GM18526 (cell line): ENCODE measurements around the gene SPANXN5.
"Not testable (repeated sequence)": the region's sequence is repeated elsewhere in the genome, so short reads cannot be mapped to it uniquely, and the experiment has no call there.

Source experiments
- POLR2A ChIP-seq: IDR thresholded peaks from 3 replicates; pipeline ENCODE4 v1.6.1; 2011; ENCODE audit not compliant: insufficient read length; ENCODE audit errors: extremely low read depth

The SPANXN5 gene

GRCh38 chrX:52797327-52797726 is at the start of gene SPANXN5:
SPANXN5 (minus strand) TSS chrX:52797427; CDS start chrX:52797348, 79 bp downstream.
- not testable (repeated sequence) for TF ChIP-seq POLR2A

GRCh38 chrX:52839137-52839536 is 41.9 kb upstream of the SPANXN5 start:
- TF ChIP-seq POLR2A: no peak

GRCh38 chrX:52830551-52830950 is 33.3 kb upstream of the SPANXN5 start:
- TF ChIP-seq POLR2A: no peak

GRCh38 chrX:52824608-52825007 is 27.4 kb upstream of the SPANXN5 start:
- no peak for TF ChIP-seq POLR2A

GRCh38 chrX:52821079-52821760 is 24.0 kb upstream of the SPANXN5 start:
- TF ChIP-seq POLR2A: no peak

- no peak for TF ChIP-seq POLR2A
Measured at GRCh38 chrX:52819788-52820187, 22.6 kb upstream of the SPANXN5 start.

- no peak for TF ChIP-seq POLR2A
Measured at GRCh38 chrX:52811065-52811625, 13.9 kb upstream of the SPANXN5 start, which contains the start of gene XAGE5. XAGE5 (plus strand) TSS chrX:52811287; CDS start chrX:52812567, 1,280 bp downstream.

- TF ChIP-seq POLR2A: not testable (repeated sequence)
Measured at GRCh38 chrX:52750952-52751351, 46.3 kb downstream of the SPANXN5 start, which contains the start of gene SSX2B. SSX2B (plus strand) TSS chrX:52751252; CDS start chrX:52752681, 1,429 bp downstream.
